ENCODE data around the gene NFKBIE. TPM values are rescaled to one million over a fixed set of nuclear protein-coding genes. Genes with fewer than 3 reads are reported as not detected.

Gene NFKBIE
- total RNA-seq, 4 donors from 2014 or later, result 5.1 to 16.9 (median 13.2) TPM

- Histone ChIP-seq H3K9me3 (no peaks in the 10 kb centered on the region), H3K4me1 (peaks cover 39 to 68% of the 10 kb centered on the region in 2 donors), H3K27me3 (no peaks in the 10 kb centered on the region), H3K36me3 (peaks cover 10 to 11% of the 10 kb centered on the region in 2 donors), H3K4me3 (replicated peaks in 1 of 3) (no peak overlapping the region), H3K27ac (peak overlapping the region in 1 of 3 donors; percentile 31)
- intact Hi-C loops (cut with DNase I), result no loop called here
- 91 to 96% methylated on average over 8 of the region's 8 CpGs for WGBS, 2 donors
- DNase-seq, result no peak
- TF ChIP-seq POLR2A (IDR thresholded peaks at IDR 0.05), result no peak
- TF ChIP-seq, protein P1, sequence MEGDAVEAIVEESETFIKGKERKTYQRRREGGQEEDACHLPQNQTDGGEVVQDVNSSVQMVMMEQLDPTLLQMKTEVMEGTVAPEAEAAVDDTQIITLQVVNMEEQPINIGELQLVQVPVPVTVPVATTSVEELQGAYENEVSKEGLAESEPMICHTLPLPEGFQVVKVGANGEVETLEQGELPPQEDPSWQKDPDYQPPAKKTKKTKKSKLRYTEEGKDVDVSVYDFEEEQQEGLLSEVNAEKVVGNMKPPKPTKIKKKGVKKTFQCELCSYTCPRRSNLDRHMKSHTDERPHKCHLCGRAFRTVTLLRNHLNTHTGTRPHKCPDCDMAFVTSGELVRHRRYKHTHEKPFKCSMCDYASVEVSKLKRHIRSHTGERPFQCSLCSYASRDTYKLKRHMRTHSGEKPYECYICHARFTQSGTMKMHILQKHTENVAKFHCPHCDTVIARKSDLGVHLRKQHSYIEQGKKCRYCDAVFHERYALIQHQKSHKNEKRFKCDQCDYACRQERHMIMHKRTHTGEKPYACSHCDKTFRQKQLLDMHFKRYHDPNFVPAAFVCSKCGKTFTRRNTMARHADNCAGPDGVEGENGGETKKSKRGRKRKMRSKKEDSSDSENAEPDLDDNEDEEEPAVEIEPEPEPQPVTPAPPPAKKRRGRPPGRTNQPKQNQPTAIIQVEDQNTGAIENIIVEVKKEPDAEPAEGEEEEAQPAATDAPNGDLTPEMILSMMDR (IDR thresholded peaks at IDR 0.05), result no peak
These were observed 39.6 kb downstream of the NFKBIE start for GRCh38 chr6:44225579-44226325.

GRCh38 chr6:44224965-44225305 is 40.4 kb downstream of the NFKBIE start:
- peaks cover 42 to 71% of the 10 kb centered on the region in 2 donors for H3K4me1 ChIP-seq

GRCh38 chr6:44224029-44224964 is 41.1 kb downstream of the NFKBIE start:
- DNase-seq, result no peak
- intact Hi-C loops (cut with DNase I), result no loop called here
- H3K4me3 ChIP-seq (replicated peaks in 1 of 3), result peak overlapping the region in 1 of 3 donors; percentile 45
- H3K36me3 ChIP-seq, result no peaks in the 10 kb centered on the region
- peaks cover 45 to 71% of the 10 kb centered on the region in 2 donors for H3K4me1 ChIP-seq
- TF ChIP-seq POLR2A (IDR thresholded peaks at IDR 0.05), result no peak
- TF ChIP-seq, protein P1 (IDR thresholded peaks at IDR 0.05), result no peak
- H3K27ac ChIP-seq, result peak overlapping the region in 1 of 3 donors; percentile 95
- H3K27me3 ChIP-seq, result no peaks in the 10 kb centered on the region
- 15 to 25% methylated on average over 18 of the region's 18 CpGs for WGBS, 2 donors
- no peaks in the 10 kb centered on the region for H3K9me3 ChIP-seq

More at GRCh38 chr6:44224965-44225305, 40.4 kb downstream of the NFKBIE start:
- H3K27ac ChIP-seq, result no peak overlapping the region
- no peaks in the 10 kb centered on the region for H3K9me3 ChIP-seq
- H3K27me3 ChIP-seq, result no peaks in the 10 kb centered on the region
- intact Hi-C loops (cut with DNase I), result no loop called here
- H3K36me3 ChIP-seq, result peaks cover 2 to 4% of the 10 kb centered on the region in 2 donors
- WGBS, 2 donors, result 91 to 96% methylated on average over 4 of the region's 4 CpGs
- no peak for DNase-seq
- no peak overlapping the region for H3K4me3 ChIP-seq (replicated peaks in 1 of 3)
- TF ChIP-seq, protein P1 (IDR thresholded peaks at IDR 0.05), result no peak
- no peak for TF ChIP-seq POLR2A (IDR thresholded peaks at IDR 0.05)

GRCh38 chr6:44223319-44224028 is 41.9 kb downstream of the NFKBIE start, which contains the start of gene SLC29A1:
TSS of gene SLC29A1 (plus strand) at chr6:44223595. CDS start at chr6:44227314, 3,719 bp downstream.
- 2 to 3% methylated on average over 6 to 24 of the region's 73 CpGs for WGBS, 2 donors
- intact Hi-C loops (cut with DNase I), result no loop called here
- Histone ChIP-seq H3K36me3 (no peaks in the 10 kb centered on the region), H3K9me3 (no peaks in the 10 kb centered on the region), H3K4me3 (replicated peaks in 1 of 3) (peak within 1 kb of the TSS; percentile 2 to 45 (median 36)), H3K27me3 (no peaks in the 10 kb centered on the region), H3K4me1 (peaks cover 45 to 70% of the 10 kb centered on the region in 2 donors), H3K27ac (peak within 1 kb of the TSS; percentile 93 to 95 (median 95))
- TF ChIP-seq POLR2A (IDR thresholded peaks at IDR 0.05), result peak in 1 of 2 donors; percentile 57
- TF ChIP-seq, protein P1 (IDR thresholded peaks at IDR 0.05), result peak in 3 of 6 experiments; percentile 6 to 13 (median 6)
- peak; percentile 83 to 85 for DNase-seq

All from thyroid gland (tissue), 4 donors.